Fibroblast of mammary gland (primary cell): ENCODE results near the gene PRR16.
A peak's percentile ranks its signal among the peaks of the same experiment; 100 is the strongest.
"Not testable (repeated sequence)": the region's sequence is repeated elsewhere in the genome, so short reads cannot be mapped to it uniquely, and the experiment has no call there.

ENCODE experiments used
- DNase-seq: peaks from one replicate; pipeline ENCODE4 v3.0.0-alpha.2; 2010; ENCODE audit warnings: low read depth
- H3K4me3 ChIP-seq: 2 replicates; pipeline ENCODE4 v1.5.1; 2011; ENCODE audit warnings: low read depth, mild to moderate bottlenecking, low read length, moderate library complexity; ENCODE audit not compliant: control insufficient read depth
- CTCF ChIP-seq: conservative IDR thresholded peaks from 2 replicates; pipeline ENCODE4 v1.5.1; 2011; ENCODE audit warnings: low read depth, low read length, inconsistent platforms; ENCODE audit not compliant: control insufficient read depth, insufficient read depth

The PRR16 gene

GRCh38 chr5:120450910-120451309 is 13.2 kb upstream of the PRR16 start:
- no peak overlapping the region for H3K4me3 ChIP-seq
- no peak for DNase-seq
- TF ChIP-seq CTCF: no peak

GRCh38 chr5:120451445-120451844 is 12.7 kb upstream of the PRR16 start:
- H3K4me3 ChIP-seq: no peak overlapping the region
- no peak for TF ChIP-seq CTCF
- no peak for DNase-seq

GRCh38 chr5:120452471-120452870 is 11.6 kb upstream of the PRR16 start:
- TF ChIP-seq CTCF: no peak
- H3K4me3 ChIP-seq: no peak overlapping the region
- peak; percentile 27 for DNase-seq

GRCh38 chr5:120454094-120454798 is 9.9 kb upstream of the PRR16 start:
- no peak overlapping the region for H3K4me3 ChIP-seq
- DNase-seq: peak; percentile 86
- no peak for TF ChIP-seq CTCF

- TF ChIP-seq CTCF: no peak
- DNase-seq: no peak
- no peak overlapping the region for H3K4me3 ChIP-seq
Observed at GRCh38 chr5:120456006-120456405, 8.1 kb upstream of the PRR16 start.

- DNase-seq: peak; percentile 75
- TF ChIP-seq CTCF: peak; percentile 64
- no peak overlapping the region for H3K4me3 ChIP-seq
Observed at GRCh38 chr5:120457839-120458507, 6.1 kb upstream of the PRR16 start.

- DNase-seq, H3K4me3 ChIP-seq: not testable (repeated sequence)
Observed at GRCh38 chr5:120458508-120458847, 5.6 kb upstream of the PRR16 start.
